Neural cell (in vitro differentiated cells): ENCODE results near the gene USP31. TPM values are rescaled to one million over a fixed set of nuclear protein-coding genes. Genes with fewer than 3 reads are reported as not detected.

Experiments
- H2AFZ ChIP-seq: fragments of 200-600, 300-800 bp; sonication (generic), shearing (Covaris generic); 2 replicates; pipeline ENCODE4 v1.6.0; 2014; ENCODE audit warnings: low read depth, mild to moderate bottlenecking, antibody characterized with exemption, low read length, moderate library complexity
- H3F3A ChIP-seq: fragments of 200-600 bp; shearing (Covaris generic); 2 replicates; pipeline ENCODE4 v1.6.1; 2016; ENCODE audit warnings: mild to moderate bottlenecking, moderate library complexity, mixed read lengths, antibody characterized with exemption, low read length; ENCODE audit not compliant: insufficient read depth, poor library complexity, severe bottlenecking
- H3K27ac ChIP-seq: fragments of 200-600, 300-800 bp; sonication (generic), shearing (Covaris generic); 2 replicates; pipeline ENCODE4 v1.5.1; 2014; ENCODE audit warnings: mild to moderate bottlenecking, low read length, moderate library complexity
- H3K27me3 ChIP-seq: fragments of 300-800, 200-600 bp; sonication (generic), shearing (Covaris generic); 2 replicates; pipeline ENCODE4 v1.6.0; 2014; ENCODE audit warnings: mild to moderate bottlenecking, low read depth, low read length, moderate library complexity; ENCODE audit not compliant: insufficient read depth
- H3K36me3 ChIP-seq: fragments of 300-800, 200-600 bp; sonication (generic), shearing (Covaris generic); 2 replicates; pipeline ENCODE4 v1.5.1; 2014; ENCODE audit warnings: mild to moderate bottlenecking, antibody characterized with exemption, low read length, moderate library complexity; ENCODE audit not compliant: insufficient read depth
- H3K4me2 ChIP-seq: fragments of 300-800, 200-600 bp; sonication (generic), shearing (Covaris generic); 2 replicates; pipeline ENCODE4 v1.6.0; 2014; ENCODE audit warnings: mild to moderate bottlenecking, low read length
- H3K4me3 ChIP-seq: fragments of 300-800, 200-600 bp; sonication (generic), shearing (Covaris generic); 2 replicates; pipeline ENCODE4 v1.5.1; 2014; ENCODE audit warnings: mild to moderate bottlenecking, low read length, moderate library complexity
- H3K79me2 ChIP-seq: fragments of 200-600 bp; shearing (Covaris generic); replicated peaks from 2 replicates; pipeline ENCODE4 v1.6.0; 2014; ENCODE audit warnings: mild to moderate bottlenecking, low read length, moderate library complexity; ENCODE audit not compliant: insufficient read depth
- H3K9ac ChIP-seq: fragments of 300-800, 200-600 bp; sonication (generic), shearing (Covaris generic); 2 replicates; pipeline ENCODE4 v1.6.1; 2016; ENCODE audit warnings: mild to moderate bottlenecking, low read length, mixed read lengths
- H3K9me2 ChIP-seq: fragments of 200-600 bp; shearing (Covaris generic); 2 replicates; pipeline ENCODE4 v1.6.1; 2016; ENCODE audit warnings: mild to moderate bottlenecking, low read length, mixed read lengths; ENCODE audit not compliant: insufficient read depth
- H3K9me3 ChIP-seq: fragments of 200-600, 300-800 bp; sonication (generic), shearing (Covaris generic); 2 replicates; pipeline ENCODE4 v1.6.1; 2016; ENCODE audit warnings: mild to moderate bottlenecking, mixed run types, low read length, moderate library complexity, mixed read lengths
- H4K20me1 ChIP-seq: fragments of 200-600 bp; shearing (Covaris generic); 2 replicates; pipeline ENCODE4 v1.6.1; 2016; ENCODE audit warnings: mild to moderate bottlenecking, mixed run types; ENCODE audit not compliant: insufficient read depth
- CTCF ChIP-seq: fragments of 450-650 bp; IDR thresholded peaks from 2 replicates; pipeline ENCODE4 v1.5.1; 2014; ENCODE audit warnings: antibody characterized with exemption, mild to moderate bottlenecking, moderate library complexity; ENCODE audit not compliant: poor library complexity, severe bottlenecking
- EP300 ChIP-seq: fragments of 450-650 bp; conservative IDR thresholded peaks from 2 replicates; pipeline ENCODE4 v1.6.1; 2014; ENCODE audit warnings: antibody characterized with exemption, mild to moderate bottlenecking, moderate library complexity; ENCODE audit not compliant: poor library complexity, severe bottlenecking
- EZH2 ChIP-seq: fragments of 200-600, 300-800 bp; shearing (Covaris generic), sonication (generic); IDR thresholded peaks from 2 replicates; pipeline ENCODE4 v1.6.1; 2014; ENCODE audit warnings: antibody characterized with exemption, low read length, borderline replicate concordance, mild to moderate bottlenecking; ENCODE audit not compliant: insufficient read depth, poor library complexity, severe bottlenecking
- MXI1 ChIP-seq: fragments of 450-650 bp; conservative IDR thresholded peaks from 2 replicates; pipeline ENCODE4 v1.6.1; 2014; ENCODE audit warnings: antibody characterized with exemption, mild to moderate bottlenecking; ENCODE audit not compliant: poor library complexity, severe bottlenecking
- POLR2AphosphoS5 ChIP-seq: IDR thresholded peaks from 2 replicates; pipeline ENCODE4 v1.6.1; 2012
- RAD21 ChIP-seq: fragments of 450-650 bp; conservative IDR thresholded peaks from 2 replicates; pipeline ENCODE4 v1.6.1; 2014; ENCODE audit warnings: antibody characterized with exemption, mild to moderate bottlenecking, moderate library complexity
- SMC3 ChIP-seq: fragments of 450-650 bp; conservative IDR thresholded peaks from 2 replicates; pipeline ENCODE4 v1.6.1; 2014; ENCODE audit warnings: antibody characterized with exemption, mild to moderate bottlenecking, moderate library complexity; ENCODE audit not compliant: poor library complexity
- TAF1 ChIP-seq: IDR thresholded peaks from 2 replicates; pipeline ENCODE4 v1.6.1; 2012; ENCODE audit warnings: low read depth
- polyA plus RNA-seq: library from polyadenylated mRNA; depleted of rRNA; stranded (reverse); fragments of >200 nt; gene quantifications from 2 replicates; pipeline ENCODE4 v1.2.3, GENCODE V29; 2014
- TF ChIP-seq, protein P1 (sequence below): IDR thresholded peaks from 2 replicates; pipeline ENCODE4 v1.6.1; 2012; ENCODE audit warnings: borderline replicate concordance

Gene USP31
- polyA plus RNA-seq, 1 donor from 2014 or later: 5.8 TPM

DNA sequence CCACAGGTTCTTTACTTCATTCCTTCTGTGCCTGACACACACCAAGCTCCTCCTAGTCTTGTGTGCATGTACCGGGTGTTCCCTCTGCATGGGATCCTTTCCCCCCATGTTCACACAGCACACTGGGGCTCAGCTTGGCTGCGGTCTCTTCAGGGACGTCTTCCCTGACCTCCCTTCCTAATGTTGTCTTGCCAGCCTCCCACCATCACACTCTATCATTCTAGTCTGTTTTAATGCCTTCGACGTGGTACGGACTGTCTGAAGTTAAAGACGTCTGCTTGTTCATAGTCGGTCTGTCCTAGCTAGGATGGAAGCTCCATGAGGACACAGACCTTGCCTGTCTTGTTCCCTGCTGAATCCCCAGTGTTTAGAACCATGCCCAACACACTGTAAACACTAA is 60.1 kb downstream of the USP31 start:
- Histone ChIP-seq H3K9me3 (no peaks in the 10 kb centered on the region), H3K36me3 (no peaks in the 10 kb centered on the region), H3K9me2 (no peaks in the 10 kb centered on the region), H2AFZ (no peak overlapping the region), H3F3A (no peaks in the 10 kb centered on the region), H3K27me3 (no peaks in the 10 kb centered on the region), H4K20me1 (no peaks in the 10 kb centered on the region), H3K4me2 (no peak overlapping the region), H3K79me2 (no peaks in the 10 kb centered on the region), H3K4me3 (no peak overlapping the region), H3K9ac (no peak overlapping the region), H3K27ac (no peak overlapping the region)
- TF ChIP-seq MXI1 (no peak), TAF1 (no peak)

- Histone ChIP-seq H3K9ac (no peak overlapping the region), H3K27ac (no peak overlapping the region), H3K36me3 (no peaks in the 10 kb centered on the region), H3K4me3 (no peak overlapping the region), H3K9me2 (no peaks in the 10 kb centered on the region), H4K20me1 (no peaks in the 10 kb centered on the region), H3K4me2 (no peak overlapping the region), H2AFZ (no peak overlapping the region), H3K79me2 (no peaks in the 10 kb centered on the region), H3F3A (no peaks in the 10 kb centered on the region), H3K27me3 (no peaks in the 10 kb centered on the region), H3K9me3 (no peaks in the 10 kb centered on the region)
- no peak for TF ChIP-seq CTCF
- TF ChIP-seq TAF1: no peak
Observed at GRCh38 chr16:23088018-23088417, 61.2 kb downstream of the USP31 start.

DNA sequence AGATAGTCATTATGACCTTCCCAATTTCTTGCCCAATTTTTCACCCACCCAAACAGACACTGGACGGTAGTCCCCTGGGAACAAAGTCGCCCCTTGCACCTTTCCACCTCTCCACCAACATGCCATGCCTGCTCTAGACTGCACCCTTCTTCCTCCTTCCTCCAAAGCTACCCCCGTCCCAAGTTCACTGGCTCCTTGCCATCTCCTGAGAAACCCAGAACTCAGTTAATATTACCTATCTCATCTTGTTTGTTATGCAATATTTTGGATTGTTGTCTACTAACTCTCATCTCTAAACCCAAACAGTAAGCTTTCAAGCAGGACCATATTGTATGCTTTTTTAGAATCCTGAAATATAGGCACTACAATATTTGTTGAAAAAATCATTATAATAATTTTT is 63.3 kb downstream of the USP31 start:
- Histone ChIP-seq H3K36me3 (no peaks in the 10 kb centered on the region), H3K4me3 (no peak overlapping the region), H3K79me2 (no peaks in the 10 kb centered on the region), H3K9me3 (no peaks in the 10 kb centered on the region), H3F3A (no peaks in the 10 kb centered on the region), H2AFZ (no peak overlapping the region), H4K20me1 (no peaks in the 10 kb centered on the region), H3K27me3 (no peaks in the 10 kb centered on the region), H3K9ac (no peak overlapping the region), H3K9me2 (no peaks in the 10 kb centered on the region), H3K27ac (no peak overlapping the region), H3K4me2 (no peak overlapping the region)
- TF ChIP-seq, protein P1, sequence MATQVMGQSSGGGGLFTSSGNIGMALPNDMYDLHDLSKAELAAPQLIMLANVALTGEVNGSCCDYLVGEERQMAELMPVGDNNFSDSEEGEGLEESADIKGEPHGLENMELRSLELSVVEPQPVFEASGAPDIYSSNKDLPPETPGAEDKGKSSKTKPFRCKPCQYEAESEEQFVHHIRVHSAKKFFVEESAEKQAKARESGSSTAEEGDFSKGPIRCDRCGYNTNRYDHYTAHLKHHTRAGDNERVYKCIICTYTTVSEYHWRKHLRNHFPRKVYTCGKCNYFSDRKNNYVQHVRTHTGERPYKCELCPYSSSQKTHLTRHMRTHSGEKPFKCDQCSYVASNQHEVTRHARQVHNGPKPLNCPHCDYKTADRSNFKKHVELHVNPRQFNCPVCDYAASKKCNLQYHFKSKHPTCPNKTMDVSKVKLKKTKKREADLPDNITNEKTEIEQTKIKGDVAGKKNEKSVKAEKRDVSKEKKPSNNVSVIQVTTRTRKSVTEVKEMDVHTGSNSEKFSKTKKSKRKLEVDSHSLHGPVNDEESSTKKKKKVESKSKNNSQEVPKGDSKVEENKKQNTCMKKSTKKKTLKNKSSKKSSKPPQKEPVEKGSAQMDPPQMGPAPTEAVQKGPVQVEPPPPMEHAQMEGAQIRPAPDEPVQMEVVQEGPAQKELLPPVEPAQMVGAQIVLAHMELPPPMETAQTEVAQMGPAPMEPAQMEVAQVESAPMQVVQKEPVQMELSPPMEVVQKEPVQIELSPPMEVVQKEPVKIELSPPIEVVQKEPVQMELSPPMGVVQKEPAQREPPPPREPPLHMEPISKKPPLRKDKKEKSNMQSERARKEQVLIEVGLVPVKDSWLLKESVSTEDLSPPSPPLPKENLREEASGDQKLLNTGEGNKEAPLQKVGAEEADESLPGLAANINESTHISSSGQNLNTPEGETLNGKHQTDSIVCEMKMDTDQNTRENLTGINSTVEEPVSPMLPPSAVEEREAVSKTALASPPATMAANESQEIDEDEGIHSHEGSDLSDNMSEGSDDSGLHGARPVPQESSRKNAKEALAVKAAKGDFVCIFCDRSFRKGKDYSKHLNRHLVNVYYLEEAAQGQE: no peak
- no peak for TF ChIP-seq EP300
- TF ChIP-seq POLR2AphosphoS5: no peak
- TF ChIP-seq RAD21: no peak
- TF ChIP-seq SMC3: no peak
- no peak for TF ChIP-seq EZH2
- no peak for TF ChIP-seq MXI1
- no peak for TF ChIP-seq TAF1
- no peak for TF ChIP-seq CTCF
